GM13977 (cell line): ENCODE results near the gene LHFPL2.

Source experiments
- DNase-seq: peaks from one replicate; pipeline ENCODE4 v3.0.0; 2012; ENCODE audit warnings: low spot score
- in situ Hi-C: fragments of 300-500 bp; cut with MboI; formaldehyde crosslinking; loops from one replicate; pipeline ENCODE4 v1.12.0; 2022; ENCODE audit warnings: low sequenced_read_pairs, low pct_unique_long_range_greater_than_20kb, mixed read lengths, inconsistent platforms; ENCODE audit not compliant: unreplicated experiment
- TF ChIP-seq, protein P1 (sequence below): IDR thresholded peaks from 2 replicates; pipeline ENCODE4 v1.5.1; 2012; ENCODE audit warnings: mild to moderate bottlenecking, control low read depth; ENCODE audit not compliant: insufficient read depth; ENCODE audit errors: extremely low read depth, missing control alignments

Gene LHFPL2

DNA sequence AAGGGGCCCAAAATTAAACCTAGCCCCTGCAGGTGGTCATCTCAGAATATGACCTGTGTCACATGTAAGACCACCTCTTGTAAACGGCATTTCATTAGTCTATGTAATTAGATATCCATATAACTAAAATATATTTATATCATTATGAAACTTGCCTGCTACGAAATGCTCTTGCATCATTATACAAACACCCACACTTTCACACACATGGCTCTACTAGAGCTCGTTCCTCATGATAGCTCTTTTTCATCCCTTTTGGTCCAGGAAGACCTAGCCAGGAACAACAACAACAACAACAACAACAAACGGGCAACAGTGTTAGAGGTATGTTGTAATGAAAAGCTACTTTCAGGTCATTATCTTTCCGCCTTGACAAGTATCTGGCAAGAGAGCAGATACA is 58.6 kb downstream of the LHFPL2 start:
- in situ Hi-C loops, result no loop called here
- TF ChIP-seq, protein P1, sequence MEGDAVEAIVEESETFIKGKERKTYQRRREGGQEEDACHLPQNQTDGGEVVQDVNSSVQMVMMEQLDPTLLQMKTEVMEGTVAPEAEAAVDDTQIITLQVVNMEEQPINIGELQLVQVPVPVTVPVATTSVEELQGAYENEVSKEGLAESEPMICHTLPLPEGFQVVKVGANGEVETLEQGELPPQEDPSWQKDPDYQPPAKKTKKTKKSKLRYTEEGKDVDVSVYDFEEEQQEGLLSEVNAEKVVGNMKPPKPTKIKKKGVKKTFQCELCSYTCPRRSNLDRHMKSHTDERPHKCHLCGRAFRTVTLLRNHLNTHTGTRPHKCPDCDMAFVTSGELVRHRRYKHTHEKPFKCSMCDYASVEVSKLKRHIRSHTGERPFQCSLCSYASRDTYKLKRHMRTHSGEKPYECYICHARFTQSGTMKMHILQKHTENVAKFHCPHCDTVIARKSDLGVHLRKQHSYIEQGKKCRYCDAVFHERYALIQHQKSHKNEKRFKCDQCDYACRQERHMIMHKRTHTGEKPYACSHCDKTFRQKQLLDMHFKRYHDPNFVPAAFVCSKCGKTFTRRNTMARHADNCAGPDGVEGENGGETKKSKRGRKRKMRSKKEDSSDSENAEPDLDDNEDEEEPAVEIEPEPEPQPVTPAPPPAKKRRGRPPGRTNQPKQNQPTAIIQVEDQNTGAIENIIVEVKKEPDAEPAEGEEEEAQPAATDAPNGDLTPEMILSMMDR, result no peak
- DNase-seq, result no peak

DNA sequence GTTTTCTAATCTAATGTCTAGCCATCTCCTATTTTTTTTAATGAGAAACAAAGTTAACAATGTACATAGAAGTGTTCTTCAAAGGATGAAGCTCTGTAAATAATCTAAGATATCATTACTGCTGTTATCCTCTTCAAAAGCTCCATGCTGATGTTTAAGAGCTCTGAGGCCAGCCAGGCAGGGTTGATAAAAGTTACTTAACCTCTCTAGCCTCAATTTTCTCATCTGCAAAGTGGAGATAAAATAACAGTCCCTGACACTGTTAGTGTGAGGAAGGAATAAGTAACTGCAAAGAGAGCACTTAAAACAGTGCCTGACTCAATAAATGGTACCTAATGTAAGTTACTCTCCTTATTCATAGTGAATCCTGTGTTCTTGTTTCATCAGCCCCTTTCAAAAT is 60.1 kb downstream of the LHFPL2 start:
- no peak for DNase-seq
- in situ Hi-C loops, result no loop called here
- TF ChIP-seq, protein P1, result no peak

DNA sequence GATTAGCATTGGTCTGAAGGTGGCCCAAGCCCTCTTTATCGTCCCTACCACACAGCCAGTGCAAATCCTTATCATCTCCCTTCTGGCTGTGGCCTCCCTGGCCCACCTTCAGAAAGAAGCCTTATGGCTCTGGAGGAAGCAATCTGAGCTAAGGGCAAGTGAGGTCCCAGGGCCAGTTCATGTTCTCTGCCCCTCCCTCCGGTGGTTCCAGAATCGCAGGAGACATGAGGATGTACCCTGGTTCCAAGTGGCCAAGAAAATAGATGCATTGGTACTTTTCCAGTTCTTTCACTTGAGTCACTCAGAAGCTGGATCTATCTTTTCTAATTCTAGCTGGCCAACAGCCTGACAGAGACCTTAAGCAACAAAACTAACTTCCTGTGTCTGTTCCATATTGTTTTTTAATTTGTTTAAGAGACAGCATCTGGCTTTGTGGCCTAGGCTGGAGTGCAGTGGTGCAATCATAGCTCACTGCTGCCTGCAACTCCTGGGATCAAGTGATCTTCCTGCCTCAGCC is 60.7 kb downstream of the LHFPL2 start:
- in situ Hi-C loops, result no loop called here
- TF ChIP-seq, protein P1, result no peak
- no peak for DNase-seq

DNA sequence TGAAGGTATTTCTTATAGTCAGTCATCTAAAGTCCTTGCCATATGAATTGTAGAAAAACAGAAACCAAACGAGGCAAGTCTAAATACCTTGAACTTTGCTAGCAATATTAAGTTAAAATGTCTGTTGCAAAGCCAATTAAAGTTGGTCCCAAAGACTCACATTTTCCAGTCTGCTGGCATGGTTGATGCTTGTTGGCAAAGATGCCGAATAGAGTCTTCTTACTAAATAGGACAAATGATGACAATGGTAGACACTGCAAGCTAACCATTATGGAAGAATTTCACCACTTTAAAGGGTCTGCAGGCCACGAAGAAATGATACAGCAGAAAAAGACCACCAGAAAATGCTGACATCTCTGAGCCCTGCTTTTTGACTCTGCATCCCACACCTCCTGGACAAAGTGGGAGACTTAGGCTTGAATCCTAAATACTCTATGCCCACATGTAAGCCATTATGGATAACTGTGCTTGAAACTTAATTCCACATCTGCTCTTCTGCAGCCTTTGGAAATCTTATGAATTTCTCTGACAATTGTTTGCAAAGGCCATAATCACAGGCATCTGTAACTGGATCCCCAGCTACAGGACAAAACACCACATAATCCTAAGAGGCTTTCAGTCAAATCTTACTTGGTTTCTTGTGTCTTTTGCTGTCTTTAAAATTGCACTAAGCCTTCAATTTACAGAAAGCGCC is 61.3 kb downstream of the LHFPL2 start:
- in situ Hi-C loops, result no loop called here
- no peak for DNase-seq
- TF ChIP-seq, protein P1, result no peak

DNA sequence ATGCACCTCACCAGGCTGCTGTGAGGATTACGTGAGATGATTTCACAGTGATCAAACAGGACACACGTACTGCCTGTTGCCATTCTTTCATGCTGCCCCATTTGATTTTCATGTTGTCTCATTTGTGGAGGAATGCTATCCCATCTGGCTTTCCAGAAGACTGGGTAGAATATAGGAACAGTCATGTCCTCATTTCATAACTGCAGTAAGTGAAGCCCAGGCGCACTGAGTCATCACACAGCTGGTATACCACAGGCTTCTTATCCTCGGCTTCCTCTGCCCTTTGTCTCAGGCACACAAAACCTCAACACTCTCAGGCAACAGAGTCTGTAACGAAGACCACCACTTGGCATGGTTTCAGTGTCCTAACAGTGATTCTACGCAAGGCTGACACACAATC is 62.3 kb downstream of the LHFPL2 start:
- in situ Hi-C loops, result no loop called here
- no peak for DNase-seq
- TF ChIP-seq, protein P1, result no peak

DNA sequence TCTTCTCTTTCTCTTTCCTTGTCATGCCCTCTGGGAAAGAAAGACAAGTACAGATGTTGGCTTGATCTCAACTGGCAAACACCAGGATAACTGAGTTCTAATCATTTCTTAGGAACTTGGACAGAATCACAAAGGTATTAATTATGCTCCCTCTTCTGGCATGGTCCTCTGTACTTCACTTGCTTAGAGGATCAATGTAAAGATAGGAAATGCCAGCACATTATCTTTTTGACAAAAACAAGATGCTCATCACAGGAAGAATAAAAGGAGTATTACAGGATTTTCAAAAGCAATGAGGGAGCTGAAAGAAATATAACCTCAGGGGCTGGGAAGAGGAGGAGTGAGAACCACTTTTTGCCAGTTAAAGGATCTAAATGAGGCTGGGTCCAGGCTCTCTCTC is 70.6 kb downstream of the LHFPL2 start:
- DNase-seq, result no peak
- in situ Hi-C loops, result no loop called here
- TF ChIP-seq, protein P1, result no peak
